Stimulated activated naive CD8-positive, alpha-beta T cell treated with anti-CD3 and anti-CD28 coated beads, Interleukin-15, Interleukin-2, amounts not matched to agents 100 ng/mL and 50 ng/mL, for 24 hours (primary cell): ENCODE data around the gene TACR2.
"Not testable (repeated sequence)": the region's sequence is repeated elsewhere in the genome, so short reads cannot be mapped to it uniquely, and the experiment has no call there.

Experiments used
- H3K27ac Mint-ChIP-seq: one replicate; pipeline ENCODE4 v1.8.0; 2021; ENCODE audit warnings: mild to moderate bottlenecking, mixed read lengths
- H3K27me3 Mint-ChIP-seq: one replicate; pipeline ENCODE4 v1.8.0; 2021; ENCODE audit warnings: mixed read lengths
- H3K36me3 Mint-ChIP-seq: one replicate; pipeline ENCODE4 v1.8.0; 2021; ENCODE audit warnings: low read depth, mixed read lengths
- H3K4me1 Mint-ChIP-seq: one replicate; pipeline ENCODE4 v1.8.0; 2021; ENCODE audit warnings: low read depth, mixed read lengths
- H3K4me3 Mint-ChIP-seq: one replicate; pipeline ENCODE4 v1.8.0; 2021; ENCODE audit warnings: mild to moderate bottlenecking, mixed read lengths
- H3K9me3 Mint-ChIP-seq: one replicate; pipeline ENCODE4 v1.8.0; 2021; ENCODE audit warnings: mixed read lengths

TACR2 gene

GRCh38 chr10:69455006-69455763 lies 38.5 kb upstream of the TACR2 start:
- Mint-ChIP-seq H3K4me1 (peaks cover 22% of the 10 kb centered on the region), H3K4me3 (no peak overlapping the region), H3K27me3 (peaks cover 15% of the 10 kb centered on the region), H3K36me3 (no peaks in the 10 kb centered on the region), H3K9me3 (no peaks in the 10 kb centered on the region), H3K27ac (no peak overlapping the region)

- Mint-ChIP-seq H3K27ac (no peak overlapping the region), H3K27me3 (peaks cover 18% of the 10 kb centered on the region), H3K4me3 (no peak overlapping the region), H3K9me3 (no peaks in the 10 kb centered on the region), H3K36me3 (no peaks in the 10 kb centered on the region), H3K4me1 (peaks cover 22% of the 10 kb centered on the region)
Measured at GRCh38 chr10:69453795-69454194, 37.1 kb upstream of the TACR2 start.

- Mint-ChIP-seq H3K9me3 (no peaks in the 10 kb centered on the region), H3K36me3 (no peaks in the 10 kb centered on the region), H3K27me3 (peaks cover 18% of the 10 kb centered on the region), H3K4me3 (peak overlapping the region; percentile 12), H3K4me1 (peaks cover 22% of the 10 kb centered on the region), H3K27ac (no peak overlapping the region)
Measured at GRCh38 chr10:69452676-69453415, 36.1 kb upstream of the TACR2 start.

- no peak overlapping the region for H3K27ac Mint-ChIP-seq
- peak overlapping the region; percentile 81 for H3K4me3 Mint-ChIP-seq
- H3K36me3 Mint-ChIP-seq: no peaks in the 10 kb centered on the region
- H3K9me3 Mint-ChIP-seq: no peaks in the 10 kb centered on the region
- H3K27me3 Mint-ChIP-seq: peaks cover 18% of the 10 kb centered on the region
- peaks cover 17% of the 10 kb centered on the region for H3K4me1 Mint-ChIP-seq
Measured at GRCh38 chr10:69451784-69452251, 35.1 kb upstream of the TACR2 start.

GRCh38 chr10:69451209-69451783 lies 34.6 kb upstream of the TACR2 start, which contains the start of gene TSPAN15:
Gene TSPAN15, plus strand, starts transcription at chr10:69451465. Its CDS starts 130 bp downstream, at chr10:69451595.
- peak within 1 kb of the TSS; percentile 8 for H3K27ac Mint-ChIP-seq
- H3K36me3 Mint-ChIP-seq: no peaks in the 10 kb centered on the region
- H3K27me3 Mint-ChIP-seq: peaks cover 18% of the 10 kb centered on the region
- H3K4me1 Mint-ChIP-seq: peaks cover 15% of the 10 kb centered on the region
- H3K4me3 Mint-ChIP-seq: peak within 1 kb of the TSS; percentile 81
- H3K9me3 Mint-ChIP-seq: no peaks in the 10 kb centered on the region

GRCh38 chr10:69450395-69450794 lies 33.7 kb upstream of the TACR2 start:
- not testable (repeated sequence) for H3K36me3 Mint-ChIP-seq, H3K4me3 Mint-ChIP-seq, H3K27ac Mint-ChIP-seq, H3K9me3 Mint-ChIP-seq
- Mint-ChIP-seq H3K27me3 (peaks cover 18% of the 10 kb centered on the region), H3K4me1 (peaks cover 15% of the 10 kb centered on the region)

GRCh38 chr10:69449841-69450240 lies 33.1 kb upstream of the TACR2 start:
- Mint-ChIP-seq H3K9me3 (no peaks in the 10 kb centered on the region), H3K27ac (no peak overlapping the region), H3K4me3 (no peak overlapping the region), H3K27me3 (peaks cover 18% of the 10 kb centered on the region), H3K4me1 (peaks cover 15% of the 10 kb centered on the region), H3K36me3 (no peaks in the 10 kb centered on the region)

GRCh38 chr10:69446650-69447151 lies 30.0 kb upstream of the TACR2 start:
- no peaks in the 10 kb centered on the region for H3K9me3 Mint-ChIP-seq
- peaks cover 4% of the 10 kb centered on the region for H3K27me3 Mint-ChIP-seq
- no peak overlapping the region for H3K27ac Mint-ChIP-seq
- H3K4me1 Mint-ChIP-seq: peaks cover 7% of the 10 kb centered on the region
- H3K4me3 Mint-ChIP-seq: no peak overlapping the region
- H3K36me3 Mint-ChIP-seq: no peaks in the 10 kb centered on the region

GRCh38 chr10:69446229-69446628 lies 29.5 kb upstream of the TACR2 start:
- peaks cover 4% of the 10 kb centered on the region for H3K27me3 Mint-ChIP-seq
- no peaks in the 10 kb centered on the region for H3K36me3 Mint-ChIP-seq
- no peak overlapping the region for H3K27ac Mint-ChIP-seq
- H3K9me3 Mint-ChIP-seq: no peaks in the 10 kb centered on the region
- H3K4me1 Mint-ChIP-seq: peaks cover 6% of the 10 kb centered on the region
- no peak overlapping the region for H3K4me3 Mint-ChIP-seq

GRCh38 chr10:69445041-69445440 lies 28.3 kb upstream of the TACR2 start:
- no peaks in the 10 kb centered on the region for H3K36me3 Mint-ChIP-seq
- H3K4me3 Mint-ChIP-seq: no peak overlapping the region
- no peak overlapping the region for H3K27ac Mint-ChIP-seq
- H3K4me1 Mint-ChIP-seq: no peaks in the 10 kb centered on the region
- no peaks in the 10 kb centered on the region for H3K9me3 Mint-ChIP-seq
- H3K27me3 Mint-ChIP-seq: peaks cover 4% of the 10 kb centered on the region

- no peak overlapping the region for H3K4me3 Mint-ChIP-seq
- H3K27me3 Mint-ChIP-seq: no peaks in the 10 kb centered on the region
- no peak overlapping the region for H3K27ac Mint-ChIP-seq
- H3K9me3 Mint-ChIP-seq: no peaks in the 10 kb centered on the region
- H3K36me3 Mint-ChIP-seq: no peaks in the 10 kb centered on the region
- no peaks in the 10 kb centered on the region for H3K4me1 Mint-ChIP-seq
Measured at GRCh38 chr10:69443354-69443753, 26.6 kb upstream of the TACR2 start.

- Mint-ChIP-seq H3K27me3 (peaks cover 4% of the 10 kb centered on the region), H3K4me1 (no peaks in the 10 kb centered on the region), H3K27ac (no peak overlapping the region), H3K9me3 (no peaks in the 10 kb centered on the region), H3K36me3 (no peaks in the 10 kb centered on the region), H3K4me3 (no peak overlapping the region)
Measured at GRCh38 chr10:69439813-69440506, 23.2 kb upstream of the TACR2 start.

GRCh38 chr10:69439350-69439739 lies 22.6 kb upstream of the TACR2 start:
- no peak overlapping the region for H3K27ac Mint-ChIP-seq
- peaks cover 4% of the 10 kb centered on the region for H3K27me3 Mint-ChIP-seq

GRCh38 chr10:69438536-69439349 lies 22.0 kb upstream of the TACR2 start:
- H3K27me3 Mint-ChIP-seq: peaks cover 4% of the 10 kb centered on the region
- no peaks in the 10 kb centered on the region for H3K36me3 Mint-ChIP-seq
- H3K9me3 Mint-ChIP-seq: no peaks in the 10 kb centered on the region
- H3K27ac Mint-ChIP-seq: no peak overlapping the region
- H3K4me3 Mint-ChIP-seq: no peak overlapping the region
- no peaks in the 10 kb centered on the region for H3K4me1 Mint-ChIP-seq

More at GRCh38 chr10:69439350-69439739, 22.6 kb upstream of the TACR2 start:
- Mint-ChIP-seq H3K9me3 (no peaks in the 10 kb centered on the region), H3K4me1 (no peaks in the 10 kb centered on the region), H3K4me3 (no peak overlapping the region), H3K36me3 (no peaks in the 10 kb centered on the region)
